CD4-positive, CD25-positive, alpha-beta regulatory T cell (primary cell): ENCODE measurements around the gene CEP164. TPM values are rescaled to one million over a fixed set of nuclear protein-coding genes. Genes with fewer than 3 reads are reported as not detected.
"Not testable (repeated sequence)": the region's sequence is repeated elsewhere in the genome, so short reads cannot be mapped to it uniquely, and the experiment has no call there.

Experiments used
- ATAC-seq, 2 donors: fragments of 150-1000 bp; cut with Tn5 transposase; one replicate each; pipeline ENCODE4 v1.10.0; 2021; ENCODE audit warnings: low read depth in 2 of 2, moderate number of reproducible peaks in 2 of 2, moderate library complexity in 1 of 2
- DNase-seq, 3 donors: peaks; one replicate each; pipeline versions ENCODE4 v3.0.0 to v3.0.0-alpha.2; 2012 to 2022; ENCODE audit warnings: mixed read lengths in 1 of 3
- H3K27ac ChIP-seq: one replicate; pipeline ENCODE4 v1.7.0; 2013; ENCODE audit warnings: mild to moderate bottlenecking, low read length; ENCODE audit not compliant: insufficient read depth, poor library complexity, severe bottlenecking
- H3K27me3 ChIP-seq: one replicate; pipeline ENCODE4 v1.7.0; 2013; ENCODE audit warnings: low read length; ENCODE audit not compliant: control insufficient read depth, insufficient read depth
- H3K36me3 ChIP-seq: one replicate; pipeline ENCODE4 v1.7.0; 2013; ENCODE audit warnings: mild to moderate bottlenecking, low read length, moderate library complexity; ENCODE audit not compliant: control insufficient read depth, insufficient read depth
- H3K4me1 ChIP-seq: 2 replicates; pipeline ENCODE4 v1.7.0; 2013; ENCODE audit warnings: mild to moderate bottlenecking, low read length; ENCODE audit not compliant: insufficient read depth, control insufficient read depth, poor library complexity, severe bottlenecking
- H3K4me3 ChIP-seq: one replicate; pipeline ENCODE4 v1.7.0; 2013; ENCODE audit warnings: low read depth, mild to moderate bottlenecking, low read length, moderate library complexity
- H3K9me3 ChIP-seq, 2 experiments: 1 replicate in 1 of 2; 2 replicates in 1 of 2; pipeline ENCODE4 v1.7.0; 2013; ENCODE audit warnings: low read length in 2 of 2, mild to moderate bottlenecking in 1 of 2, moderate library complexity in 1 of 2; ENCODE audit not compliant: control insufficient read depth in 2 of 2
- H3K27ac Mint-ChIP-seq, 3 donors: one replicate each; pipeline ENCODE4 v1.8.0; 2020 to 2022; ENCODE audit warnings: mild to moderate bottlenecking in 3 of 3, mixed read lengths in 3 of 3, moderate library complexity in 2 of 3
- H3K27me3 Mint-ChIP-seq: one replicate; pipeline ENCODE4 v1.8.0; 2022; ENCODE audit warnings: mild to moderate bottlenecking, mixed read lengths
- H3K36me3 Mint-ChIP-seq: one replicate; pipeline ENCODE4 v1.8.0; 2020; ENCODE audit warnings: mixed read lengths
- H3K4me1 Mint-ChIP-seq, 4 donors: one replicate each; pipeline ENCODE4 v1.8.0; 2020 to 2022; ENCODE audit warnings: mixed read lengths in 4 of 4, mild to moderate bottlenecking in 1 of 4
- H3K4me3 Mint-ChIP-seq, 4 donors: one replicate each; pipeline ENCODE4 v1.8.0; 2020 to 2022; ENCODE audit warnings: mild to moderate bottlenecking in 4 of 4, mixed read lengths in 4 of 4, moderate library complexity in 3 of 4
- H3K9me3 Mint-ChIP-seq, 7 donors: one replicate each; pipeline ENCODE4 v1.8.0; 2020 to 2022; ENCODE audit warnings: mixed read lengths in 7 of 7, mild to moderate bottlenecking in 3 of 7, moderate library complexity in 2 of 7
- polyA plus RNA-seq, 4 donors: library from polyadenylated mRNA; unstranded; fragments of 300-500 nt; fragmentation: Illumina TruSeq; gene quantifications; one replicate each; pipeline ENCODE4 v1.2.3, GENCODE V29; 2021
- total RNA-seq: library from RNA; stranded (reverse); gene quantifications from one replicate; pipeline ENCODE4 v1.2.3, GENCODE V29; 2022

CEP164 gene
- total and polyA plus RNA-seq, 5 donors from 2014 or later = 19.7 to 73.4 (median 21.3) TPM

GRCh38 chr11:117444711-117445658 is 117.3 kb downstream of the CEP164 start:
- Histone ChIP-seq H3K4me1 (no peaks in the 10 kb centered on the region), H3K27ac (no peak overlapping the region), H3K4me3 (no peak overlapping the region), H3K9me3 (no peaks in the 10 kb centered on the region), H3K36me3 (no peaks in the 10 kb centered on the region), H3K27me3 (no peaks in the 10 kb centered on the region)
- Mint-ChIP-seq H3K4me1 (no peaks in the 10 kb centered on the region), H3K9me3 (peaks cover 0 to 1% (median 0%) of the 10 kb centered on the region in 7 donors), H3K27me3 (no peaks in the 10 kb centered on the region), H3K4me3 (no peak overlapping the region), H3K27ac (no peak overlapping the region), H3K36me3 (no peaks in the 10 kb centered on the region)
- ATAC-seq (no peak), DNase-seq (no peak)

- Histone ChIP-seq H3K4me1 (no peaks in the 10 kb centered on the region), H3K36me3 (no peaks in the 10 kb centered on the region), H3K9me3 (peaks cover 0 to 3% of the 10 kb centered on the region in 2 experiments), H3K27ac (no peak overlapping the region), H3K4me3 (no peak overlapping the region), H3K27me3 (no peaks in the 10 kb centered on the region)
- no peak overlapping the region for H3K4me3 Mint-ChIP-seq
- H3K27ac Mint-ChIP-seq = no peak overlapping the region
- ATAC-seq (no peak), DNase-seq (no peak)
- peaks cover 4 to 9% (median 6%) of the 10 kb centered on the region in 7 donors for H3K9me3 Mint-ChIP-seq
- no peaks in the 10 kb centered on the region for H3K36me3 Mint-ChIP-seq
- H3K4me1 Mint-ChIP-seq = no peaks in the 10 kb centered on the region
- H3K27me3 Mint-ChIP-seq = no peaks in the 10 kb centered on the region
These were observed 121.5 kb downstream of the CEP164 start for GRCh38 chr11:117449111-117449693.

GRCh38 chr11:117453886-117454563 is 126.4 kb downstream of the CEP164 start:
- H3K4me1 ChIP-seq = peaks cover 4% of the 10 kb centered on the region
- peaks cover 0 to 7% of the 10 kb centered on the region in 2 experiments for H3K9me3 ChIP-seq
- DNase-seq (no peak), ATAC-seq (no peak)
- no peaks in the 10 kb centered on the region for H3K27me3 ChIP-seq
- no peaks in the 10 kb centered on the region for H3K27me3 Mint-ChIP-seq
- no peak overlapping the region for H3K27ac ChIP-seq
- H3K36me3 Mint-ChIP-seq = peaks cover 4% of the 10 kb centered on the region
- no peak overlapping the region for H3K27ac Mint-ChIP-seq
- H3K9me3 Mint-ChIP-seq = peaks cover 4 to 14% (median 10%) of the 10 kb centered on the region in 7 donors
- H3K4me1 Mint-ChIP-seq = peaks cover 0 to 21% (median 6%) of the 10 kb centered on the region in 4 donors
- H3K4me3 ChIP-seq = no peak overlapping the region
- H3K36me3 ChIP-seq = no peaks in the 10 kb centered on the region
- H3K4me3 Mint-ChIP-seq = no peak overlapping the region

GRCh38 chr11:117454564-117454917 is 126.9 kb downstream of the CEP164 start:
- no peaks in the 10 kb centered on the region for H3K27me3 ChIP-seq
- H3K36me3 Mint-ChIP-seq = peaks cover 4% of the 10 kb centered on the region
- H3K4me1 ChIP-seq = peaks cover 4% of the 10 kb centered on the region
- H3K9me3 Mint-ChIP-seq = peaks cover 4 to 14% (median 10%) of the 10 kb centered on the region in 7 donors
- ATAC-seq (no peak), DNase-seq (no peak)
- no peak overlapping the region for H3K4me3 ChIP-seq
- H3K4me3 Mint-ChIP-seq = no peak overlapping the region
- H3K27ac ChIP-seq = no peak overlapping the region
- peaks cover 0 to 7% of the 10 kb centered on the region in 2 experiments for H3K9me3 ChIP-seq
- peaks cover 0 to 21% (median 6%) of the 10 kb centered on the region in 4 donors for H3K4me1 Mint-ChIP-seq
- no peaks in the 10 kb centered on the region for H3K36me3 ChIP-seq
- H3K27me3 Mint-ChIP-seq = no peaks in the 10 kb centered on the region
- H3K27ac Mint-ChIP-seq = peak overlapping the region in 1 of 3 donors; percentile 70

- peaks cover 4% of the 10 kb centered on the region for H3K36me3 Mint-ChIP-seq
- H3K27ac Mint-ChIP-seq = peak overlapping the region in 1 of 3 donors; percentile 60
- no peak overlapping the region for H3K4me3 ChIP-seq
- H3K4me1 Mint-ChIP-seq = peaks cover 0 to 21% (median 7%) of the 10 kb centered on the region in 4 donors
- H3K27me3 Mint-ChIP-seq = no peaks in the 10 kb centered on the region
- H3K9me3 ChIP-seq = peaks cover 0 to 7% of the 10 kb centered on the region in 2 experiments
- peaks cover 2 to 14% (median 10%) of the 10 kb centered on the region in 7 donors for H3K9me3 Mint-ChIP-seq
- peaks cover 4% of the 10 kb centered on the region for H3K4me1 ChIP-seq
- H3K27ac ChIP-seq = peak overlapping the region; percentile 60
- ATAC-seq (peak; percentile 31 to 50), DNase-seq (peak; percentile 7 to 30 (median 20))
- H3K4me3 Mint-ChIP-seq = peak overlapping the region in 1 of 4 donors; percentile 8
- no peaks in the 10 kb centered on the region for H3K36me3 ChIP-seq
- no peaks in the 10 kb centered on the region for H3K27me3 ChIP-seq
These were observed 128.5 kb downstream of the CEP164 start for GRCh38 chr11:117456027-117456720.

- not testable (repeated sequence) for H3K27me3 Mint-ChIP-seq, DNase-seq, H3K27me3 ChIP-seq, H3K27ac Mint-ChIP-seq, H3K9me3 ChIP-seq, H3K36me3 Mint-ChIP-seq, H3K4me1 ChIP-seq, H3K36me3 ChIP-seq, ATAC-seq, H3K4me3 ChIP-seq
- peak overlapping the region; percentile 60 for H3K27ac ChIP-seq
- peaks cover 2 to 14% (median 10%) of the 10 kb centered on the region in 7 donors for H3K9me3 Mint-ChIP-seq
- H3K4me3 Mint-ChIP-seq = peak overlapping the region in 1 of 4 donors; percentile 8
- peaks cover 0 to 21% (median 7%) of the 10 kb centered on the region in 4 donors for H3K4me1 Mint-ChIP-seq
These were observed 129.0 kb downstream of the CEP164 start for GRCh38 chr11:117456721-117457029.
